ENCODE data around the gene ELP5. TPM values are rescaled to one million over a fixed set of nuclear protein-coding genes. Genes with fewer than 3 reads are reported as not detected.

Gene ELP5
- total RNA-seq, 1 donor = 21.7 TPM

- Histone ChIP-seq H3K4me3 (ENCODE audit: insufficient read depth, low read length) (no peak overlapping the region), H4K20me1 (ENCODE audit: insufficient read depth, low read length) (peaks cover 3% of the 10 kb centered on the region), H3K9me3 (ENCODE audit: low read depth, low read length) (no peaks in the 10 kb centered on the region), H3K27ac (ENCODE audit: low read depth, low read length) (peak overlapping the region; percentile 39), H3K4me1 (ENCODE audit: insufficient read depth, low read length) (peaks cover 17% of the 10 kb centered on the region), H3K4me2 (ENCODE audit: insufficient read depth, low read length) (no peak overlapping the region), H3K36me3 (ENCODE audit: insufficient read depth, low read length) (peaks cover 29% of the 10 kb centered on the region), H2AFZ (ENCODE audit: low read length) (no peak overlapping the region), H3K27me3 (ENCODE audit: insufficient read depth, low read length) (no peaks in the 10 kb centered on the region), H3K79me2 (ENCODE audit: insufficient read depth, low read length) (peaks cover 76% of the 10 kb centered on the region)
- TF ChIP-seq CTCF (IDR thresholded peaks at IDR 0.05; ENCODE audit: extremely low read depth, low read depth, low read length) = no peak
- DNase-seq (ENCODE audit: insufficient read length, low spot score, missing footprints) = no peak
These were observed 3.2 kb upstream of the ELP5 start for GRCh38 chr17:7248796-7249195.

- peak overlapping the region; percentile 39 for H3K27ac ChIP-seq (ENCODE audit: low read depth, low read length)
- peaks cover 17% of the 10 kb centered on the region for H3K4me1 ChIP-seq (ENCODE audit: insufficient read depth, low read length)
- H3K36me3 ChIP-seq (ENCODE audit: insufficient read depth, low read length) = peaks cover 27% of the 10 kb centered on the region
- H3K9me3 ChIP-seq (ENCODE audit: low read depth, low read length) = no peaks in the 10 kb centered on the region
- H3K4me3 ChIP-seq (ENCODE audit: insufficient read depth, low read length) = peak overlapping the region; percentile 0
- H3K27me3 ChIP-seq (ENCODE audit: insufficient read depth, low read length) = no peaks in the 10 kb centered on the region
- no peak for DNase-seq (ENCODE audit: insufficient read length, low spot score, missing footprints)
- no peak overlapping the region for H2AFZ ChIP-seq (ENCODE audit: low read length)
- H4K20me1 ChIP-seq (ENCODE audit: insufficient read depth, low read length) = peaks cover 3% of the 10 kb centered on the region
- H3K4me2 ChIP-seq (ENCODE audit: insufficient read depth, low read length) = no peak overlapping the region
- H3K79me2 ChIP-seq (ENCODE audit: insufficient read depth, low read length) = peaks cover 74% of the 10 kb centered on the region
- TF ChIP-seq CTCF (IDR thresholded peaks at IDR 0.05; ENCODE audit: extremely low read depth, low read depth, low read length) = no peak
These were observed 2.8 kb upstream of the ELP5 start for GRCh38 chr17:7249214-7249613.

DNA sequence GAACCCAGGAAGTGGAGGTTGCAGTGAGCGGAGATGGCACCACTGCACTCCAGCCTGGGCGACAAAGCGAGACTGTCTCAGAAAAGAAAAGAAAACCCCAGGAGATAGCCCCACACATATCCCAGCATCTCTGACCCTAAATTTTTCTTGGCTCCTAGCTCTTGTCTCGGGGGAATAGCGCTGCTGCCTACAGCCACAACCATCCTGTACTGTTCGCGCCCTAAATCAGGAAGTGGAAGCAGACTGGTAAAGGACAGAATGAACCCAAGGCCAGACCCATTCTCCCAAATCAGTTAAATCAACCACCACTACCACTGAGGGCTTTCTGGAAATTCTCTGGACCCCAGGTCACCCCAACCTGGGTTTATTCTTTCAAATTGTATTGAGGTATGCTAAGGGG, 2.2 kb upstream of the ELP5 start:
- Histone ChIP-seq H3K79me2 (ENCODE audit: insufficient read depth, low read length) (peaks cover 73% of the 10 kb centered on the region), H3K4me1 (ENCODE audit: insufficient read depth, low read length) (peaks cover 17% of the 10 kb centered on the region), H4K20me1 (ENCODE audit: insufficient read depth, low read length) (peaks cover 3% of the 10 kb centered on the region), H2AFZ (ENCODE audit: low read length) (no peak overlapping the region), H3K9me3 (ENCODE audit: low read depth, low read length) (no peaks in the 10 kb centered on the region), H3K27ac (ENCODE audit: low read depth, low read length) (peak overlapping the region; percentile 47), H3K4me3 (ENCODE audit: insufficient read depth, low read length) (peak overlapping the region; percentile 78), H3K27me3 (ENCODE audit: insufficient read depth, low read length) (no peaks in the 10 kb centered on the region), H3K36me3 (ENCODE audit: insufficient read depth, low read length) (peaks cover 27% of the 10 kb centered on the region), H3K4me2 (ENCODE audit: insufficient read depth, low read length) (peak overlapping the region; percentile 94)
- no peak for TF ChIP-seq CTCF (IDR thresholded peaks at IDR 0.05; ENCODE audit: extremely low read depth, low read depth, low read length)
- no peak for DNase-seq (ENCODE audit: insufficient read length, low spot score, missing footprints)

- Histone ChIP-seq H3K4me1 (ENCODE audit: insufficient read depth, low read length) (peaks cover 17% of the 10 kb centered on the region), H2AFZ (ENCODE audit: low read length) (peak overlapping the region; percentile 3), H3K4me2 (ENCODE audit: insufficient read depth, low read length) (peak overlapping the region; percentile 94), H3K9me3 (ENCODE audit: low read depth, low read length) (no peaks in the 10 kb centered on the region), H3K27me3 (ENCODE audit: insufficient read depth, low read length) (no peaks in the 10 kb centered on the region), H3K4me3 (ENCODE audit: insufficient read depth, low read length) (peak overlapping the region; percentile 78), H3K27ac (ENCODE audit: low read depth, low read length) (peak overlapping the region; percentile 47), H3K79me2 (ENCODE audit: insufficient read depth, low read length) (peaks cover 70% of the 10 kb centered on the region), H4K20me1 (ENCODE audit: insufficient read depth, low read length) (peaks cover 3% of the 10 kb centered on the region), H3K36me3 (ENCODE audit: insufficient read depth, low read length) (peaks cover 29% of the 10 kb centered on the region)
- no peak for DNase-seq (ENCODE audit: insufficient read length, low spot score, missing footprints)
- TF ChIP-seq CTCF (IDR thresholded peaks at IDR 0.05; ENCODE audit: extremely low read depth, low read depth, low read length) = no peak
These were observed 1.1 kb upstream of the ELP5 start for GRCh38 chr17:7250695-7251627.

Data from osteoblast (primary cell).